ENCODE results near the gene SEMA3C.

Gene SEMA3C

DNA sequence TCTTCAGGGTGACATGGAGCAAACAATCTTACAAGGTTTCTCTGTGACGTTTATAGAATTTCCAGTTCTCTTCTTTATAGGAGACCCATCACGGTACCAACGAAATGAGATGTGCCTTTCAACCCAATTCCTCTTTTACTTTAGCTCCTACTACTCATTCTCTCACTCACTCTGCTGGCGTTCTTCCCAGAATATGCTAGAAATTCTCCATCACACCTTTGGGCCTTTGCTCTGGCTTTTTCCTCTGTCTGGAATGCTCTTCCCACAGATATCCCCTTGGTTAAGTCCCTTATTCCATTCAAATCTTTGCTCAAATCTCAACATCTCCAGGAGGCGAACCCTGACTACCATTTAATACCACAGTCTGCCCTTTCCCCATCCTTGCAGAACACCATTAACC lies 39.0 kb downstream of the SEMA3C start:
- no peak overlapping the region for H2AFZ ChIP-seq
- no peaks in the 10 kb centered on the region for H3K4me1 ChIP-seq
- no peaks in the 10 kb centered on the region for H3K79me2 ChIP-seq
- H3K9me3 ChIP-seq (ENCODE audit: control insufficient read depth, low read length): no peaks in the 10 kb centered on the region
- no peak overlapping the region for H3K4me2 ChIP-seq (ENCODE audit: low read length)
- H3K36me3 ChIP-seq (ENCODE audit: control insufficient read depth, insufficient read depth, low read length): no peaks in the 10 kb centered on the region
- H3K27ac ChIP-seq: no peak overlapping the region
- no peak overlapping the region for H3K4me3 ChIP-seq (ENCODE audit: low read depth, low read length)
- H3K9ac ChIP-seq: no peak overlapping the region
- TF ChIP-seq, protein P1, sequence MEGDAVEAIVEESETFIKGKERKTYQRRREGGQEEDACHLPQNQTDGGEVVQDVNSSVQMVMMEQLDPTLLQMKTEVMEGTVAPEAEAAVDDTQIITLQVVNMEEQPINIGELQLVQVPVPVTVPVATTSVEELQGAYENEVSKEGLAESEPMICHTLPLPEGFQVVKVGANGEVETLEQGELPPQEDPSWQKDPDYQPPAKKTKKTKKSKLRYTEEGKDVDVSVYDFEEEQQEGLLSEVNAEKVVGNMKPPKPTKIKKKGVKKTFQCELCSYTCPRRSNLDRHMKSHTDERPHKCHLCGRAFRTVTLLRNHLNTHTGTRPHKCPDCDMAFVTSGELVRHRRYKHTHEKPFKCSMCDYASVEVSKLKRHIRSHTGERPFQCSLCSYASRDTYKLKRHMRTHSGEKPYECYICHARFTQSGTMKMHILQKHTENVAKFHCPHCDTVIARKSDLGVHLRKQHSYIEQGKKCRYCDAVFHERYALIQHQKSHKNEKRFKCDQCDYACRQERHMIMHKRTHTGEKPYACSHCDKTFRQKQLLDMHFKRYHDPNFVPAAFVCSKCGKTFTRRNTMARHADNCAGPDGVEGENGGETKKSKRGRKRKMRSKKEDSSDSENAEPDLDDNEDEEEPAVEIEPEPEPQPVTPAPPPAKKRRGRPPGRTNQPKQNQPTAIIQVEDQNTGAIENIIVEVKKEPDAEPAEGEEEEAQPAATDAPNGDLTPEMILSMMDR (IDR thresholded peaks at IDR 0.05): no peak
- no peaks in the 10 kb centered on the region for H3K27me3 ChIP-seq (ENCODE audit: control insufficient read depth, insufficient read depth, low read length)

DNA sequence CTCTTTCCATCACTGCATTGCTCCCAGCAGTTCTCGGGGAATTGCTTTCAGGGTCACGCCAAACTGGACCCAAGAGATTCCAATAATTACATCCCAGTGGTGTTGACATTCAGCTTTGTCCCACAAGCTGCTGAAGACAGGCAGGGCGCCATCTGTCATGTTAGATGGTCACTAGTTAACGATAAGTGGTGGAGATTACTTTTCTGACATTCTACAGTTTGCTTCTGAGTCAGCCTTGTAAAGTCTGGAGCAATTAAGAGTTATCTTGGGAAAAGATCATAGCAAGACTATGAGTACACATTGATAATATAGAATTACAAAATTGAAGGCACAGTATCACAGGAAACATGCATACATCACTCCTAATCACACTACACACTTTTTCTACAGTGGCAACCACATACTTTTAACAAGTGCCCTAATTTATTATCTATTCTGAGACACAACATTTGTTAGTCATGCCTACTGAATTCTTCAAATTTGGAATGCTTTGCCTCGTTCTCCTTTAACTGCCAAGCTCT lies 41.9 kb downstream of the SEMA3C start:
- Histone ChIP-seq H3K4me3 (ENCODE audit: low read depth, low read length) (no peak overlapping the region), H2AFZ (no peak overlapping the region), H3K4me2 (ENCODE audit: low read length) (no peak overlapping the region), H3K9me3 (ENCODE audit: control insufficient read depth, low read length) (no peaks in the 10 kb centered on the region), H3K27me3 (ENCODE audit: control insufficient read depth, insufficient read depth, low read length) (no peaks in the 10 kb centered on the region), H3K27ac (no peak overlapping the region), H3K36me3 (ENCODE audit: control insufficient read depth, insufficient read depth, low read length) (no peaks in the 10 kb centered on the region), H3K79me2 (no peaks in the 10 kb centered on the region), H3K9ac (no peak overlapping the region), H3K4me1 (no peaks in the 10 kb centered on the region)
- TF ChIP-seq, protein P1 (IDR thresholded peaks at IDR 0.05): no peak

DNA sequence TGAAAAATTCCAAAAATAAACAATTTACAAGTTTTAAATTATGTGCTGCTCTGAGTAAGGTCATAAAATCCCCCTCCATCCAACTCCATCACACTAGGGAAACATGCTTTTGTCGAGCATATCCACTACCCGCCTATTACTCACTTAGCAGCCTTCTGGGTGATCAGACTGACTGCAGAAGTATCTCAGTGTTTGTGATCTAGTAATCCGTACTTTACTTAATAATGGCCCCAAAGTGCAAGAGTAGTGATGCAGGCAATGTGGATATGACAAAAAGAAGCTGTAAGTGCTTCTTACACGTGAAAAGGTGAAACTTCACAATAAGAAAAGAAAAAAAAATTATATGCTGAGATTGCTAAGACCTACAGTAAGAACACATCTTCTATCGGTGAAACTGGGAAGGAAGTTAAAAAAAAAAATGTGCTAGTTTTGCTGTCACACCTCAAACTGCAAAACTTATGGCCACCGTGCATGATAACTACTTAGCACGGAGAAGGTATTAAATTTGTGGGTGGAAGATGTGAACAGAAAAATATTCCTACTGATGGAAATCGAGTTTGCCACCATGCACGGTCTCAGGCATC lies 43.2 kb downstream of the SEMA3C start:
- Histone ChIP-seq H3K27ac (no peak overlapping the region), H3K4me2 (ENCODE audit: low read length) (no peak overlapping the region), H3K27me3 (ENCODE audit: control insufficient read depth, insufficient read depth, low read length) (no peaks in the 10 kb centered on the region), H3K9ac (no peak overlapping the region), H3K4me3 (ENCODE audit: low read depth, low read length) (no peak overlapping the region), H3K9me3 (ENCODE audit: control insufficient read depth, low read length) (no peaks in the 10 kb centered on the region), H3K4me1 (no peaks in the 10 kb centered on the region), H3K79me2 (no peaks in the 10 kb centered on the region), H3K36me3 (ENCODE audit: control insufficient read depth, insufficient read depth, low read length) (no peaks in the 10 kb centered on the region), H2AFZ (no peak overlapping the region)
- TF ChIP-seq, protein P1 (IDR thresholded peaks at IDR 0.05): no peak

DNA sequence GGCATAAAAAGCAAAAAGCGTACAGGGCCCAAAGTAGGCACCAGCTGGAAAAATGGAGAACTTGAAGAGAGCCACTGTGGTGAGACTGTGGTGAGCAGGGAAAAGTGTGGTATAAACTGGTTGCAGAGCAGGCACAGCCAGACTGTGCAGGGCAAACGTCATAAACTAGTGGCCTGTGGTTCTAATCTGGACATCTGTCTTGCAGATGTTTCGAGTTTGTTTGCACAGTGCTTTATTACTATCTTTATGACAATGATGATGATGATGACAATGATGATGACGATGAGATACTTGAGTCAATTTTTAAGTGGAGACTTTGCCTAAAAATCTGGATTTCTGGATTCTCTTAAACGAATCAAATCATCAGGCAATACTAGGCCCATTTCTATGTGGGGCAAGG lies 45.7 kb downstream of the SEMA3C start:
- TF ChIP-seq, protein P1 (IDR thresholded peaks at IDR 0.05): no peak
- H3K27ac ChIP-seq: no peak overlapping the region
- H2AFZ ChIP-seq: no peak overlapping the region
- no peaks in the 10 kb centered on the region for H3K4me1 ChIP-seq
- H3K9me3 ChIP-seq (ENCODE audit: control insufficient read depth, low read length): no peaks in the 10 kb centered on the region
- H3K36me3 ChIP-seq (ENCODE audit: control insufficient read depth, insufficient read depth, low read length): no peaks in the 10 kb centered on the region
- no peak overlapping the region for H3K4me3 ChIP-seq (ENCODE audit: low read depth, low read length)
- no peaks in the 10 kb centered on the region for H3K27me3 ChIP-seq (ENCODE audit: control insufficient read depth, insufficient read depth, low read length)
- H3K4me2 ChIP-seq (ENCODE audit: low read length): no peak overlapping the region
- no peaks in the 10 kb centered on the region for H3K79me2 ChIP-seq
- H3K9ac ChIP-seq: no peak overlapping the region

DNA sequence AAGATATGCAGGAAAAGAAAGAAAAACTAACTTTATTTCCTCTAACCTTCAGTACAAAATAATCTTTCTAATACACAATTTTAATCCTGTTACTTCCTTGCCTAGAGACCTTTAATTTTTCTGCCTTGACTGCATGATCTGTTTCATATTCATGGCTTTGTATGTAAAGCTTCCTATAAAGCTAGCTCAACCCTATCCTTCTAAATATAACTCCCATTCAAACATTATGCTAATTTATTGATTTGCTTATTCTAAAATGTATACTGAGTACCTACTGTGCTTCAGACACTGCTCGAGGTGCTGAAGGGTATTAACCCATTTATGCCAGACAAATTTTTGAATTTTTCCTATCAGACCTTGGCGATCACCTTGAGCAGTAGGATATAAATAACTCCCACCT lies 47.6 kb downstream of the SEMA3C start:
- no peaks in the 10 kb centered on the region for H3K9me3 ChIP-seq (ENCODE audit: control insufficient read depth, low read length)
- no peak overlapping the region for H3K9ac ChIP-seq
- TF ChIP-seq, protein P1 (IDR thresholded peaks at IDR 0.05): no peak
- no peaks in the 10 kb centered on the region for H3K36me3 ChIP-seq (ENCODE audit: control insufficient read depth, insufficient read depth, low read length)
- no peak overlapping the region for H3K4me3 ChIP-seq (ENCODE audit: low read depth, low read length)
- no peaks in the 10 kb centered on the region for H3K79me2 ChIP-seq
- no peak overlapping the region for H3K27ac ChIP-seq
- no peak overlapping the region for H2AFZ ChIP-seq
- H3K4me1 ChIP-seq: no peaks in the 10 kb centered on the region
- no peak overlapping the region for H3K4me2 ChIP-seq (ENCODE audit: low read length)
- no peaks in the 10 kb centered on the region for H3K27me3 ChIP-seq (ENCODE audit: control insufficient read depth, insufficient read depth, low read length)

Data from parathyroid adenoma (tissue), 2 donors.